ENCODE data around the gene TRAF7.
"Not testable (repeated sequence)": the region's sequence is repeated elsewhere in the genome, so short reads cannot be mapped to it uniquely, and the experiment has no call there.

Gene TRAF7

DNA sequence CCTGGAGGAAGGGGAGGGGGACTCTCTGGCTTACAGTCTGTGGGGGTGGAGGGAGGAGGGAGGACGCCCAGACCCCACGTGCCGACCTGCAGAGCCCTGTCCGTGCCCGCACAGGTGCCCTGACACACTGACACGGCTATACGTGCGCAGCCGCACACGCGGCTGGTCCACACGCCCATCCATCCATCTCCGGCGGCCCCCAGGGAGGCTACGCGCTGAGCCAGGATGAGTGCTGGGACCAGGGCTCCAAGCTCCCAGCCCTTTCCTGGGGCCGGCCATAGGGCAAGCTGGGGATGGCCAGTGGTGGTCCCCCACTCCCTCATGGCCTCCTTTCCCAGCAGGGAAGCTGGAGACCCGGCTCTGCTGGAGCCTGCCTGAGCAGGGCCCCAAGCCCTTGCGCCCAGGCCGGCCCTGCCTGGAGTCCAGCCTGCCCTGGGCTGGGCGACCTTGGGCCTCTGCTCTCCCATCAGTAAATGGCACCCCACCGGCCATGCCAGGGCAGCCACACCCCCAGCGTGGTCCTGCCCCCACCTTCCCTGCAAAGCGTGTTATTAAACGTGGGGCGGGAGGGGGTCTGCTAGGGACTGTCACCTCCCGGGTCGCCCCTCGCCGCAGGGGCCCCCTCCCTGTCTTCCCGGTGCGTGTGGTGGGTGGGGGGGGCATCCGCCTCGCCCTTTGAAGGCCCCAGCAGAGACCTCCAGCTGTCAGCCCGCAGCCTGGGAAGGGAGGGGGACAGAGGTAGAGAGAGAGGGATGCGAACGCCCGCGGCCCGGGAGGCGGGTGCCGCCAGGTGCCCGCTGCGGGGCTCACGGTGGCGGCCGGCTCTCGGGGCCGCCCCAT, 40.0 kb downstream of the TRAF7 start:
- in situ Hi-C loops (cut with HindIII; ENCODE audit: low sequenced_read_pairs), result no loop called here

DNA sequence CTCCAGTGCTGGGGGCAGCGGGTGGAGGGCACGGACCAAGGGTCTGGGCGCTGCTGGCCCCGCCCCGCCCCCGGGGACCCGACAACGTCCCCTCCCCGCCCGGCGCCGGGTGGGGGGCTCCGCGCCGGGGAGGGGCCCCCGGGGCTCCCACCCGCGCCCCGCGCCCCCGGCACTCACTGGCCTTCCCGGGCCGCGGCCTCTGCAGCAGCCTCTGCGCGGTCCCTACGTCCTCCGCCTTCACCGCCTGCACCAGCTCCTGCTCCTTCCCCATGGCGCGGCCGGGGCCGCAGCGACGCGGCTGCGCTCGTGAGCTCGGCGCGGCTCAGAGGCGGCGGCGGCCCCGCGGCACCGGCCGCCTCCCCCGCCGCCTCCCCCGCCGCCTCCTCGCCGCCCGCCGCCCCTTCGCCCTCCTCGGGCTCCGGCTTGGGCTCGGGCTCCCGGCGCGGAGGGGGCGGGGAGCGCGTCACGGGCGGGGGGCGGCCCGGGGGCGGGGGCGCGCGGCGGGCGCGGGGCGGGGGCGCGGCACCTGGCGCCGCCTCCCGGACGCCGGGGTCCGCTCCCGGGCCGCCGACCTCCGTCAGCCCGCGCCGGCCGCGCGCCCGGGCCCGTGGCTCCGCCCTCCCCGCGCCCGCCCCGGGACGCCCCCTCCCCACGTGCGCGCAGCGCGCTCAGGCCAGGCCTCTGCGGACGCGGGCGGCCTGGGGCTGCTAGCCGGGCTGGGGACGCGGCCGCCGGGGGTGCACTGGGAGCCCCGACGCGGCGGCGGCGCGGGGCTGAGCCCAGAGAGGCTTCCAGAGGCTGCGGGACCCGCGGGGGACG, 40.8 kb downstream of the TRAF7 start, which contains the start of gene CASKIN1:
Gene CASKIN1, minus strand, starts transcription at position 444 of the 819 bp plus-strand sequence. Its CDS starts 173 bp downstream, at position 271.
- in situ Hi-C loops (cut with HindIII; ENCODE audit: low sequenced_read_pairs), result no loop called here

- in situ Hi-C loops (cut with HindIII; ENCODE audit: low sequenced_read_pairs), result no loop called here
These were observed 41.5 kb downstream of the TRAF7 start for GRCh38 chr16:2196981-2197511.

DNA sequence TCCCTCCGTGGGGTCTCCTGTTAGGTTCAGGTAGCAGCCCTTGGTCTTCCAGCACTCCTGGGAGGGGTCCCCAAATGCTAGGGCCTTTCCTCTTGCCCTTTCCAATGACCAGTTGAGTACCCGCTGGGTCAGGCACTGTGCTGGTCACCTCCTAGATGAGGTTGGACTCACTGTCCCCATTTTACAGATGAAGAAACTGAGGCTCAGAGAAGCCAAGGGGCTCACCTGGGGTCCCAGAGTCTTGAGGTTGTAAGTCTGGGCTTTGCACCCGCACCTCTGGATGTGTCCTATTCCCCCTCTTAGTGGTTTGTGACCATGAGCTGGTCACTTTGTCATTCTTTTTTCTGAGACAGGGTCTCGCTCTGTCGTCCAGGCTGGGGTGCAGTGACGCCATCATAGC, 42.2 kb downstream of the TRAF7 start:
- in situ Hi-C loops (cut with HindIII; ENCODE audit: low sequenced_read_pairs), result no loop called here

DNA sequence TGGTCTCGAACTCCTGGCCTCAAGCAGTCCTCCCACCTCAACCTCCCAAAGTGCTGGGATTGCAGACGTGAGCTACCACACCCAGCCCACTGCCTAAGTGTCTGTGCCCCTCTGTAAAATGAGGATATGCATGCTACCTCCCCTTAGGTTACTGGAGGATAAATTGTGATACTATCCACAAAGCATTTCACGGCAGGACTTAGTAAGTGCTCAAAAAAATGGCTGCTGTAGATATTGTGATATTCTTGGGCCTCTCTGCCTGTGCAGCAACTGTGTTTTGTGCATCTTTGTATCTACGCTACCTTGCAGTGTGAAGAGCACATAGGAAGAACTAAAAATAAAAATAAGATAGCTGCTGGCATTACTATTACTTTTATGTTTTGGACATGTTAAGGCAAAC, 42.7 kb downstream of the TRAF7 start:
- in situ Hi-C loops (cut with HindIII; ENCODE audit: low sequenced_read_pairs), result no loop called here

DNA sequence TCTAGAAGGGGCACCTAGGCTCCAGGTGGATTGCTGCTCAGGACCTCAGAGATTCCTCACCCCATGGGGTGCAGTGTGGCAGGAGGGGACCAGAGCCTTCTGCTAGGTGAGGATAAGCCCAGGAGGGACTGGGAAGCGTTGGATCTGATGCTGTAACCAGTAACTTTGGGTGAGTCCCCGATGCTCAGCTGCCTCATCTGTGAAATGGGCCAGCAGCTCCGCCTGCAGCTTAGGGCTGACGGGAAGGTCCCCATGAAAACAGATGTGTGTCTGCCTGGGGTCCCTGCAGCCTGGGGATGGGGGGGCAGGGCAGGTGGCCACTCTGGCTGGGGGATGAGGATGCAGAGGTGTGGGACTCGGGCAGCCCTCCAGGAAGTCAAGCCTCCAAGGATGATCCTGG, 43.5 kb downstream of the TRAF7 start:
- in situ Hi-C loops (cut with HindIII; ENCODE audit: low sequenced_read_pairs), result no loop called here

DNA sequence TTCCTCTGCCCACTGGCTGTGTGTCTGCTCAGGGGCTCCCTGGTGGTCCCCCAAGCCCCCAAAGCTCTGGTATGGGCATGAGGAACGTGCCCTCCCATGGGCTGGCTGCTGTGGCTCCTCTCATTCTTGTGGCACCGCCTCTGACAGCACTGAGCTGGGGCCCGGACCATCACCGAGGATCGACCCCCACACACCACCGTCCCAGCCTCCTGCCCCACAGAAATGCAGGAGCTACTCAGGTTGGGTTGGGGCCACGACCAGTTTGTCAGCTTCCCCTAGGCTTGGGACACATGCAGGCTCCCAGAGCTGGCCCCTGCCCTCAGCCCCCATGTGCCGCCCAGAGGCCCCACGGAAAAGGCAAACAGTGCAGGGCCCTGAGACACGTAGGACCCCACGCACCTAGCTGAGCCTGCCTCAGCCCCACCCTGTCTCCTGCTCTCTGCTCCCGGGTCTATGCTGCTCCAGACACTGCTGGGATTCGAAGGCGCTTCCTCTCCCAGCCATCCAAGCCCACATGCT, 44.1 kb downstream of the TRAF7 start:
- in situ Hi-C loops (cut with HindIII; ENCODE audit: low sequenced_read_pairs), result no loop called here

GRCh38 chr16:2200313-2200712, 44.7 kb downstream of the TRAF7 start:
- in situ Hi-C loops (cut with HindIII; ENCODE audit: low sequenced_read_pairs), result no loop called here

DNA sequence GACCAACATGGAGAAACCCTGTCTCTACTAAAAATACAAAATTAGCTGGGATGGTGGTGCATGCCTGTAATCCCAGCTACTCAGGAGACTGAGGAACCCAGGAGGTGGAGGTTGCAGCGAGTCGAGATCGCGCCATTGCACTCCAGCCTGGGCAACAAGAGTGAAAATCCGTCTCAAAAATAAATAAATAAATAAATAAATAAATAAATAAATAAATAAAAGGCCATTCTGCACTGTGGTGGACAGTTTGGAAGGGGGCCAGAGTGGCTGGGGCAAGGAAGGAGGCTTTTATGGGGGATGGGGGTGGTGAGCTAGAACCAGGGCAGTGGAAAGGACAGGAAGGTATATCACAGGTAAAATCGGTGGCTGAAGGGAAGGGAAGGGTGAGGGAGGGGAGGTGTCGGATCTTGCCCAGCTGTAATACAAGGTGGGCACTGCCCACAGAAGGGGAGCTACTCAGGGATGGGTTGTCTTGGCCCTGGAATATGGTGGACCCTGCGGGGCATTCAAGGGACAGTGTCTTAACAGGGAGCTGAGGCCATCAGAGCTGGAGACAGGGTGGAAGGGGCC, 47.6 kb downstream of the TRAF7 start:
- in situ Hi-C loops (cut with HindIII; ENCODE audit: low sequenced_read_pairs), result not testable (repeated sequence)

DNA sequence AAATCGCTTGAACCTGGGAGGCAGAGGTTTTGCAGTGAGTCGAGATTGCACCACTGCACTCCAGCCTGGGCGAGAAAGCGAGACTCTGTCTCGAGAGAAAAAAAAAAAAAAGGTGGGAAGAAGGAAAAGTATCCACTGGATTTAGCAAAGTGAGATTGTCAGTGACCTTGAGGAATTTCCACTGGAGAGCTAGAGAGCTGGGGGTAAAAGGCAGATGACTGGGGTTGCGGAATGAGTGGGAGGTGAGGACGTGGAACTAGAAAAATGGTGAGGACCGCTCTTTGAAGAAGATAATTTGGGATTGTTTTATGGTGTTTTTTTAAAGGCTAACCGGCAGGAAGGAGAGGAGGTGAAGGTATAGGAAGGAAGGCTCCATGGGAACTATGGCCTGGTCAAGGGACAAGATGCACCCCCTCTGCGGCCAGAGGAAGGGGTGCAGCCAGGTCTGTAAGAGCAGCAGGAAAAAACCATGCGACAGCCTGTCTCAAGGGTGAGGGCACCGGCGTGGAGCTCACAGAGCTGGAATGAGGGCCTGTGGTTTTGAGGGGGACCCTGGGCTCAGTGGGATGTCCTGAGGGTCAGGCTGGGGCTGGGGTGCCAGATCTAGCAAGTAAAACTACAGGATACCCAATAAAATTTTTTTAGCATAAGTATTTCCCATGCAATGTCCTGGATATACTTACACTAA, 49.0 kb downstream of the TRAF7 start:
- in situ Hi-C loops (cut with HindIII; ENCODE audit: low sequenced_read_pairs), result no loop called here

GRCh38 chr16:2205104-2205966, 49.8 kb downstream of the TRAF7 start, which contains the start of gene MLST8:
Gene MLST8 (plus strand): TSS chr16:2205454. CDS start chr16:2206086, 632 bp downstream.
- in situ Hi-C loops (cut with HindIII; ENCODE audit: low sequenced_read_pairs), result no loop called here

DNA sequence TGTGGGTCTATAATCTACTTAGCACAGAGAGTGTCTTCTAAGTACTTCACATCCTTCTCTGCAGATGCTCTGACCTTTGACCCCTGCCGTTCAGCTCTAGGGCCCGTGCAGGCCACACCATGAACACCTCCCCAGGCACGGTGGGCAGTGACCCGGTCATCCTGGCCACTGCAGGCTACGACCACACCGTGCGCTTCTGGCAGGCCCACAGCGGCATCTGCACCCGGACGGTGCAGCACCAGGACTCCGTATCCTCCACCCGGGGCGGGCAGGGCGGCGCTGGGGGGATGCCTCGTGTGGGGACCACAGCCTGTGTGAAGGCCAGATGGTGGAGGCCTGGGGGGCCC, 50.4 kb downstream of the TRAF7 start:
- in situ Hi-C loops (cut with HindIII; ENCODE audit: low sequenced_read_pairs), result no loop called here

DNA sequence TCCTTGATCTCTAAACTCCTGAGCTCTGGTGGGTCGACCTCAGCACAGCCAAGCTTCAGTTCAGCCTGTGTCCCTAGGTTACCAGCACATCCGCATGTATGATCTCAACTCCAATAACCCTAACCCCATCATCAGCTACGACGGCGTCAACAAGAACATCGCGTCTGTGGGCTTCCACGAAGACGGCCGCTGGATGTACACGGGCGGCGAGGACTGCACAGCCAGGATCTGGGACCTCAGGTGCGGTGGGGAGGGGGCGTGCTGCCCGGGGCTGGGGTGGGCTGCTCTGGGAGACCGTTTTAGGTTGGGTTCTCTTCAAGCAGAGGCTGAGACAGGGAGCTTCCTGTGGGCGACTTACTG, 50.8 kb downstream of the TRAF7 start:
- in situ Hi-C loops (cut with HindIII; ENCODE audit: low sequenced_read_pairs), result no loop called here

DNA sequence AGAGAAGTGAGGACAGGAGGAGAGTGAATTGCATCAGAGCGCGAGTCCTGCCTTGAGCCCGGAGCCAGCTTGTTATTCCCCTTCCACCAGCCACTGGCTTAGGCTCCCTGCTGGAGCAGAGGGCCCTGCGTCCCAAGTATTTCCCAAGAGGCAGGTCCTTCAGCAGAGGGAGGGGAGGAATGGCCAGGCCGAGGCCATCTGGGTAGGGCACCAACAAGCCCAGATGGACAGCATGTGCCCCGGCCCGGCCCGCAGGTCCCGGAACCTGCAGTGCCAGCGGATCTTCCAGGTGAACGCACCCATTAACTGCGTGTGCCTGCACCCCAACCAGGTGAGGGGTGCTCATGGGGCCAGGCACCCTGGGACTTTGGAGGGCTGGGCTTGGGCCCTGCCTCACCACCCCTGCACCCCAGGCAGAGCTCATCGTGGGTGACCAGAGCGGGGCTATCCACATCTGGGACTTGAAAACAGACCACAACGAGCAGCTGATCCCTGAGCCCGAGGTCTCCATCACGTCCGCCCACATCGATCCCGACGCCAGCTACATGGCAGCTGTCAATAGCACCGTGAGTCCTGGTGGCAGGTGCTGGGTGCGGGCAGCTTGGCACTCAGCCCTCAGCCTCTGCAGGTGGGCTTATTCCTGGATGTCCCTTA, 51.3 kb downstream of the TRAF7 start:
- in situ Hi-C loops (cut with HindIII; ENCODE audit: low sequenced_read_pairs), result no loop called here

DNA sequence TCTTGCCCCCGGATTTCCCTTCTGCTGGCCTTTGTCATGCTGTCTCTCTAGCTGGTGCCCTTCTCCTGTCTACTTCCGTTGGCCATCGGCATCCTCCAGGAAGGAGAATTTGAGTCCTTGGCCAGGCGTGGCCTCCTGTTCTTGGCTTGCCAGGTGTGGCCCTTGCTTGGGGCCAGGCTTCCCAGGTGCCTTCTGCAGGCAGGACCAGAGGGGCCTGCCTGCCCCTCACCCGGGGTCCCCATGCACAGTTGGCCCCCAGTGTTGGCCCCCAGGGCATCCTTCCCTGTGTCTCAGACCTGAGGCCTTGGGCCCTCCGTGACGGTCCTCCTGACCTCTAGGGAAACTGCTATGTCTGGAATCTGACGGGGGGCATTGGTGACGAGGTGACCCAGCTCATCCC, 52.3 kb downstream of the TRAF7 start:
- in situ Hi-C loops (cut with HindIII; ENCODE audit: low sequenced_read_pairs), result no loop called here

GRCh38 chr16:2208308-2208707, 52.7 kb downstream of the TRAF7 start:
- in situ Hi-C loops (cut with HindIII; ENCODE audit: low sequenced_read_pairs), result no loop called here

GRCh38 chr16:2208772-2209171, 53.2 kb downstream of the TRAF7 start:
- in situ Hi-C loops (cut with HindIII; ENCODE audit: low sequenced_read_pairs), result no loop called here

GRCh38 chr16:2209258-2210008, 53.9 kb downstream of the TRAF7 start:
- in situ Hi-C loops (cut with HindIII; ENCODE audit: low sequenced_read_pairs), result no loop called here

DNA sequence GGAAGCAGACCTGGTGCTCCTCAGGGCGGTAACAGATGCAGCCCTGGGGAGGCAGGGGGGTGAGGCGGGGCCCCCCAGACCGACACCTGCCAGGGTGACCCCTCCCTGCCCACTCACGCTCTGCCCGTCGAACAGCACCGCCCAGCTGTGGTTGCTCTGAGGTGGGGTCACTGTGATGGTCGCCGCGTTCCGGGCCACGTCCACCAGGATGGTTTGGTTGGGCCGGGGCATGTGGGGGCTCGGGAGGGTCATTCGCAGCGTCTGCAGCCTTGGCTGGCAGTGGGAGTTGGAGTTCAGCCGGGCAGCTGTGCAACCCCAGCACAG, 54.4 kb downstream of the TRAF7 start:
- in situ Hi-C loops (cut with HindIII; ENCODE audit: low sequenced_read_pairs), result no loop called here
